NCI-H446 (cell line): ENCODE measurements around the gene PRKAG2.

Experiments
- DNase-seq, 2 experiments: peaks; one replicate each; lab custom pipeline; 2025; lab: John Stamatoyannopoulos, UW

The PRKAG2 gene

DNA sequence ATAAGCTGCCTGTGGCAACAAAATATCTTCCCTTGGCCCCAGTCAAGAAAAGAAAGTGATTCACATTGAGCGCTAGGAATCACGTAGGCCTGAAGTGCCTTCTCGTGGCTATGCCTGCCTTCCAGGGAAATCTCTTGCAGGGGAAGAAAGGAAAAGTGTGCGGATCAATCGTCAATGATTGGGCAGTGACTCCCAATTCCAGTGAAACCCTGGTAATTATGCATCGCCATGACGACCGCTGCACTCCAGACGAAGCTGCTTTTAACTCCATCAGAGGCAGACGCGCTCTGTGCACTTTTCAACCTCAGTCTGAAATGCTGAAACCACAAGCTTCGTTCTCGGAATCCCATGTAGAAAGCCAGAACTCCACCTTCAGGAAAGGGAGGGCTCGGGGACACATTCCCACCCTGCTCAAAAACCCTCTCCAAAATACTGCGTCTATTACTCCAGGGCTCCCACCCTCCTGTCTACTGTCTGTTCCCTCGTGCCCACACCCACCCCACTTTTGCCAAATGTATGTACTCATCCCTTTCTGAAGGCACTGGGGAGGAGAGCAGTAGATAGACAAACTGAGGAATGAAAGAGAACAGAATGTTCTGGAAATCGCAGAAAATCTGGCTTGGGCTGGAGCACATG, 24.2 kb upstream of the PRKAG2 start:
- no peak for DNase-seq

- no peak for DNase-seq
Observed at GRCh38 chr7:151900591-151900985, 23.7 kb upstream of the PRKAG2 start.

DNA sequence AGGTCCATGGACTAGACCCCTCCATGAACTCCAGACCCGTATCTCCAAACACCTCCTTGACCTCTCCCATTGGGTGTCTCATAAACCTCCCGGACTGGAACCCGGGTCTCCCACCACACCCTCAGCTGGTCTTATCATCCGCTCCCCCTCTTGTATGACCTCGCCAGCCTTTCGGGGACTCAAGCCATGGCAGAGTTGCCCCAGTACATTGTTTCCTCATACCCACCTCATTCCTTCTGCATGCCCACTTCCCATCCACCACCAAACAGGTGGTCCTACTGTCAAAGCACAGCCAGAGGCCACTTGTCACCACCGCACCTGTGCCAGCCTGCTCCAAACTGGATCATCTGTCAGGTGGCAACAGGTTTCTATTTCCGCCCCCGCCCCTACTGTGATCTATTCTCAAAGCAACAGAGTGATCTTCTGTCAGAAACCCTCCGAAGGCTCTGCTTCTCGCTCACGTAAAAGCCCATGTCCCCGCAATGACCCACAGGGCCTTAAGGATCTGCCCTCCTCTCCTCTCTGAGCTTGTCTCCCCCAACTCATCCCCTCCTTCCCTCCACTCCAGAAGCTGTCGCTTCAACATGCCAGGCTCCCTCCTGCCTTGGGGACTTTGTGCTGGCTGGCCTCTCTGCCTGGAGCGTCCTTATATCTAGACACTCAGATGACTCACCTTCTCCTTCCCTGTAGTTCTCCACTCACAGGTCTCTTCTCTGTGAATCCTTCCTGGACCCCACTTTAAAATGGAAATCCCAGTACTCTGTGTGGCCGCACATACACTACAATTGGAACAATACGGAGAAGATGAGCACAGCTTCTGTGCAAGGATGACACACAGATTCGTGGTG, 22.8 kb upstream of the PRKAG2 start:
- DNase-seq = no peak

- no peak for DNase-seq
Observed at GRCh38 chr7:151897951-151898686, 21.2 kb upstream of the PRKAG2 start.

DNA sequence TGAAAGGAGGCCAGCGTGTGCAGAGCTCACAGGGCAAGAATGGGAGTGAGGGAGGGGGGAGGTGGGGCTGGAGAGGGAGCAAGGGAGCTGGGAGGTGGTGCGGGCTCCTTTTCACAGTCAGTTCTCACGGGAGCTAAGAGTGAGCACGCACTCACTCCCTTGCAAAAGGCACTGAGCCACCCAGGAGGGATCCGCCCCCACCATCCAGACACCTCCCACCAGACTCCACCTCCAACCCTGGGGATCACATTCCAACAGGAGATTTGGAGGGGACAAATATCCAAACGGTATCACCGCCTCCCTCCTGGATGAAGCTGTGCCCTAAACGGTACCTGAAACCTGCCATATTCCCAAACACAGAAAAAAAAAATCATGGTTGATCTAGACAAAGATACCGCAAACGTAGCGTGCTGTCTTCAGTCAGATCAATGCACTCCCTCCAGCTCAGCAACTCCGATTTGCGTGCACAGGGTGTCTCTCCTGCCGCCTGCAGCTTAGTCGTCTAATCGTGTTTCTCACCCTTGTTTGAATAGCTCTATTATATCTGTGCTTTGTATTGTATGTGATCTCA, 20.3 kb upstream of the PRKAG2 start:
- no peak for DNase-seq

GRCh38 chr7:151896486-151896885, 19.6 kb upstream of the PRKAG2 start:
- DNase-seq = no peak

DNA sequence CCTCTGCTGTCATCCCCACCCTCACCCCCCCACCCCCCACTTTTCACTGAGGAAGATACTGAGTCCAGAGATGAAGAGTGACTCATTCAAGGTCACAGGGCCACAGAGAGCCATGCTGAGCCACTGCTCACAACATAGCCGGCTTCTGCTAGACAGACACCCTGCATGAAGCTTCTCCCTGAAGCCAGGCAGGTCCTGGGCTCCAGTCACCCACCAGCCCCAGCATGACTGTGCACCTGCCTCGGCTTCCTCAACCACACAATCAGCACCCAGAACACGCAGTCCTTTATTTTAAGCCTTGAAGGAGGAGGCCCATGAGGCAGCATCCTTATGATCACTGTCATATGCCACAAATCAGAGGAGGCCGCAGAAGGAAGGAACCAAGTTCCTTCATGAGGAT, 19.2 kb upstream of the PRKAG2 start:
- DNase-seq = no peak

GRCh38 chr7:151895631-151896031, 18.7 kb upstream of the PRKAG2 start:
- DNase-seq = no peak

GRCh38 chr7:151895008-151895630, 18.2 kb upstream of the PRKAG2 start:
- no peak for DNase-seq

GRCh38 chr7:151894111-151895007, 17.4 kb upstream of the PRKAG2 start:
- no peak for DNase-seq

GRCh38 chr7:151893405-151893923, 16.5 kb upstream of the PRKAG2 start:
- no peak for DNase-seq

DNA sequence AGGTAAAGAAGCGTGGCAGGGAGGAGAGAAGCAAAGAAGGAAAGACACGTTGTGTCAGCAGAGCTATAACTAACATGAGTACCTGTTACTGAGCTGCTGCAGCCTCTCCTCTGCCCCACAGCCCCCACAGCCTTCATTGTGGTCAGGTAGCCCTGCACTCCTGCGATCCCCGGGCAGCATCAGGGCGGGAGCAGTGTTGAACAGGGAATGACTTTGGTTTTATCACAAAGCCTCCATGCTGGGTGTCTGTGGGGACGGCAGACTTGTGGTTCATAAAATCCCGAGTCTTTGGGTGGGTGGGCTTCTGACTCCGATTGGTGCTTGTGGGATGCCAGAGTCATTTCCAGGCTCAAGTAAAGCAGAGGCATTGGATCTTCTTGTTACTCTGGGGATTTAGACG, 14.8 kb upstream of the PRKAG2 start:
- no peak for DNase-seq

DNA sequence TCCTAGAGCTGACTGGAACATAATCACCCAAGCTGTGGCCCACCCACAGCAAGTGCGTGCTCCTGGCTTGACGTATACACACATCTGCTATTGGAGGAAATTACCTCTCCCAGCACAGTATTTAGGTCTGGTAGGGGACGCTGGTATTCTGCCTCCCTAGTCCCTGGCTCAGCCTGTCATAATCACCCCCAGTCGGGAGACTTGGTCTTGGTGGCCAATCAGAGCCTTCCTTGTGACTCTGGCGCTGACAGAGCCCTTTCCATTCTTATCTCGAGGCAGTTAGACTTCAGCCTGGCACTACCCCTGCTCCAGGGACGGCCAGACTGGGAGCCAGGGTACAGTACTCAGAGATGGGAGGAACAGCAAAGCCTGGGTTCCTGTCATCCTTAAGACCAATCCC, 14.3 kb upstream of the PRKAG2 start:
- DNase-seq = no peak

GRCh38 chr7:151890355-151891004, 13.6 kb upstream of the PRKAG2 start:
- DNase-seq = no peak

GRCh38 chr7:151889406-151890354, 12.8 kb upstream of the PRKAG2 start:
- DNase-seq = no peak

DNA sequence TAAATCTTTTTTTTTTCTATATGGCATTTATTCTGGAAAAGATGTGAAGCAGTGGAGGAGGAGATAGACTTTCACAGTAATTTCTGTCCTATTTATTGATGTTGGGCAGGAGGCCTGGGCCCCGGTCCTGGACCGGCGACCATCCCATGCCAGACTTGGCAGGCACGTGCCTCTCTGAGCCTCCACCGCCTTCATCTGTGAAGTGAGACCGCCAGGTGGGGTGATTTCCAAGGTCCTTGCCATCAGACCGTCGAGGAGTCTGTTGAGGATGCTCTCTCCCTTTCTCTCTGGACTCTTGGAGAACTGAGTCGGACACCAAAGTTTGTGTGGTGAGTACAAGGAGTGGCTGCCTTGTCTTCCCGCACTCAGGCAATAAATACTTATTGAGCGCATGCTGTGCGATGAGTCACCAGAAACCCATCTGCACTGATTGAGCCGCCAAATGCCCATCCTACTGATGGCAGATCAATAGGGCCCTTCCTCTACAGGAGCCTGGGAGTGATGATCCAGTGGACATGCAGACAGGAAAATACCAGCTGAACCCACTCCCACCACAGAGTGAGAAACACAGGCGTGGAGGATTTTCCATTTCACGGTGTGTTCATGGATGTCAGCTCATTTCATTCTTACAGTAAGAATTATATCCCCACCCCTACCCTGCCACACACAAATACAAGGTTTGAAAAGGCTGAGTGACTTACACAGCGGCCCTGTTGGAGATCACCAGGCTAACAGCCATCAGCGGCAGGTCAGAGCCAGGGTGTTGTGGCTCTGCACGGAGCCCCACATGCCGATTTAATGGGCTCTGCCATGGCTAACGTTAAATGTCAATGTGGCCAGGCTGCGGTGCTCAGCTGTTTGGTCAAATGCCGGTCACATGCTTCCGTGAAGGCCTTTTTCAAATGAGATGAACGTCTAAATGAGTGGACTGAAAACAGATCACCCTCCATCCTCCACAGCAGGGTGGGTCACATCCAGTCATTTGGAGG, 11.5 kb upstream of the PRKAG2 start:
- peak in 1 of 2 experiments; percentile 69 for DNase-seq

DNA sequence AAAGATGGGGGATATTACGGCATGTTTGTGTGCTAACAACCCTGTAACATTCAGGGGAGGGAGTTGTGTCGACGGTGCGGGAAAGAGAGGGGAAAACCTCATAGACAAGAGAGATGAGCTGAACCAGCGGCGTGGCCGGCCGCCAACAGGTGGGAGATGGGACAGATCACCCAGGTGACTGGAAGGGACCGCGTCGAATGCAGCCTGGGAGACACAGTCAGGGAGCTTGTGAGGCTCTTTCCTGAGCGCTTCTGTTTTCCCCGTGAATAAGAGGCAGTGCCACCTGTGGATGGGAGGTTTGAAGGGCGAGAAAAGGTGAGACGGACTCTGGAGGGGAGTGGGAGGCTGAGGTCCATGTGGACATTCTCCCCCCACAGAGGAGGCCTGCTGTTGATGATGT, 9.9 kb upstream of the PRKAG2 start:
- DNase-seq = no peak

GRCh38 chr7:151885202-151885580, 8.3 kb upstream of the PRKAG2 start:
- DNase-seq = no peak
